ENCODE data around the gene NMNAT2.

NMNAT2 gene

DNA sequence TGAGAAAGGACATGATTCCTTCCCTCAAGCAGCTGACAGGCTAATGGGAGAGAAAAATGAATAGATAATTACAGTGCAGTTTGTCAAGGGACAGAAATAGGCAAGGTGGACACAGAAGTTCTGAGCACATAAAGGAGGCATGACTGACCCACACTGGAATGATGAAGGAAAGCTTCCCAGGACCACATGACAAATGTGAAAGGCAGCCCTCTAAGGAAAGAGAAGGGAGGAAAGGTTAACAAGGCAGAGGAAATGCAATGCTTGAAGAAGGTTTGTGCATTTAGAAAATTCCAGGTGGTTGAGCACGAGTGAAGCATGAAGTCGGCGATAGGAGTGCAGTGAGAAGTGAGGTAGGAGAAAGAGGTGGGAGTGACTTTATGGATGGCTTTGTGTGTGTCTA lies 194.7 kb downstream of the NMNAT2 start:
- no peak for DNase-seq (ENCODE audit: low read depth)
- TF ChIP-seq, protein P1, sequence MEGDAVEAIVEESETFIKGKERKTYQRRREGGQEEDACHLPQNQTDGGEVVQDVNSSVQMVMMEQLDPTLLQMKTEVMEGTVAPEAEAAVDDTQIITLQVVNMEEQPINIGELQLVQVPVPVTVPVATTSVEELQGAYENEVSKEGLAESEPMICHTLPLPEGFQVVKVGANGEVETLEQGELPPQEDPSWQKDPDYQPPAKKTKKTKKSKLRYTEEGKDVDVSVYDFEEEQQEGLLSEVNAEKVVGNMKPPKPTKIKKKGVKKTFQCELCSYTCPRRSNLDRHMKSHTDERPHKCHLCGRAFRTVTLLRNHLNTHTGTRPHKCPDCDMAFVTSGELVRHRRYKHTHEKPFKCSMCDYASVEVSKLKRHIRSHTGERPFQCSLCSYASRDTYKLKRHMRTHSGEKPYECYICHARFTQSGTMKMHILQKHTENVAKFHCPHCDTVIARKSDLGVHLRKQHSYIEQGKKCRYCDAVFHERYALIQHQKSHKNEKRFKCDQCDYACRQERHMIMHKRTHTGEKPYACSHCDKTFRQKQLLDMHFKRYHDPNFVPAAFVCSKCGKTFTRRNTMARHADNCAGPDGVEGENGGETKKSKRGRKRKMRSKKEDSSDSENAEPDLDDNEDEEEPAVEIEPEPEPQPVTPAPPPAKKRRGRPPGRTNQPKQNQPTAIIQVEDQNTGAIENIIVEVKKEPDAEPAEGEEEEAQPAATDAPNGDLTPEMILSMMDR (IDR thresholded peaks at IDR 0.05; ENCODE audit: low read length, missing control alignments): no peak
- H3K4me3 ChIP-seq (replicated peaks; ENCODE audit: low read depth, low read length): no peak overlapping the region

DNA sequence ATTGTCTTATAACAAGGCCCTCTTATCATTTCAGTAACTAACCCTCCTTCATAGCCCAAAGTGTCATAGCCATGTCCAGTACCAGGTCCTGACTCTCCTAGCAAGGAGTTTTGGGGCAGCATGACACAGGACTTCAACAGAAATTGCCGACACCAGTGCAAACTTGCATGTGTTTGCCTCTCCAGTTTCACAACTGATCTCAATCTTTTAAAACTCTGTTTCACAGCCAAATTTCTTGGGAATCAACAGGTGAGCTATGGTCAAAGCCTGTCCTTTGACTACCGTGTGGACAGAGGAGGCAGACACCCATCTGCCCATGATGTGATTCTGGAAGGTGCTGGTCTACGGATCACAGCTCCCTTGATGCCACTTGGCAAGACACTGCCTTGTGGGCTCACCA lies 195.3 kb downstream of the NMNAT2 start:
- TF ChIP-seq, protein P1 (IDR thresholded peaks at IDR 0.05; ENCODE audit: low read length, missing control alignments): no peak
- no peak overlapping the region for H3K4me3 ChIP-seq (replicated peaks; ENCODE audit: low read depth, low read length)
- no peak for DNase-seq (ENCODE audit: low read depth)

DNA sequence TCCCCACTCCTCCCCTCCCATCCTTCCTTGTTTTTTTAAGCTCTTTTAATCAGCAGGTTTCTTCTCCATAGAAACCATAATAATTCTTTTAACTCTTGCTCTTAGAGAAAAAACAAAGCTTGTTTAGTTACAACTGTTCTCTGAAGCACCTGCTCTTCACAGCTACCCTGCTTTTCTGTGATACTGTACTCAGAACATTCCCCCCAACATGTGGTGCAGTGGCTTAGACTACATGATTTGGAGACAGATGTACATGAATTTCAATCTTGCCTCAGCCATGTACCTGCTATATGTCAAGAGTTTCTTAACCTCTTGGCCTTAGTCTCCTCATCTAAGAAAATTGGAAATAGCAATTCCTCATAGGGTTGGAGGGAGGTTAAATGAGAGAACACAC lies 198.6 kb downstream of the NMNAT2 start:
- no peak for DNase-seq (ENCODE audit: low read depth)
- TF ChIP-seq, protein P1 (IDR thresholded peaks at IDR 0.05; ENCODE audit: low read length, missing control alignments): no peak
- no peak overlapping the region for H3K4me3 ChIP-seq (replicated peaks; ENCODE audit: low read depth, low read length)

DNA sequence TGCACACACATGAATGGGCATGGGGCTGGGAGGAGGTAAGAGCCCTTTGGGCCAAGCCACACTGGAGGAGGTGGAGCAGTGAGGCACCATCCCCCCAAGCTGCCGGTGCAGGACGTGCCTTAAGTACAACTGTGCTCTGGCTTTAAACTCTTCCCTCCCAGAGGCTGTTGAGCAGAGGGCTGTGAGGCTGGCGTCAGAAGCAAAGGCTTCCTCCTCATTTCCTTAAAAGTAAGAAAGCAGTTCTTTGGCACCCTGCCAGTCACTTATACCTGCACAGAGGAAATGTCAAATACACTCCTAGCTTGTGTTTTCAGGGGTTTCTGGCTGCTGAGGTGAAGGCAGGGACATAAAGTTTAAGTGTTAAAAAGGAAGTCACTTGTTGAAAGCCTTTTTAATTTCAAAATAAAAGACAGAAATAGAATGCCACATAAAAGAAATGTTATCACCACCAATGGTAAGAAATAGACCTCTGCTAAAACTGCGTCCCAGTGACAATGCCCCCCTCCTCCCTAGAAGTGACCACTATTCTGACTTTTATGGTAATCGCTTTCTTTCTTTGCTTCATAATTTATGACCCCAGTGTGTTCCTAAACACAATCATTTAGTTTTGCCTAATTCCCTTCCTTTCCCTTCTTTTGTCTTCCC lies 199.1 kb downstream of the NMNAT2 start:
- no peak overlapping the region for H3K4me3 ChIP-seq (replicated peaks; ENCODE audit: low read depth, low read length)
- TF ChIP-seq, protein P1 (IDR thresholded peaks at IDR 0.05; ENCODE audit: low read length, missing control alignments): no peak
- no peak for DNase-seq (ENCODE audit: low read depth)

DNA sequence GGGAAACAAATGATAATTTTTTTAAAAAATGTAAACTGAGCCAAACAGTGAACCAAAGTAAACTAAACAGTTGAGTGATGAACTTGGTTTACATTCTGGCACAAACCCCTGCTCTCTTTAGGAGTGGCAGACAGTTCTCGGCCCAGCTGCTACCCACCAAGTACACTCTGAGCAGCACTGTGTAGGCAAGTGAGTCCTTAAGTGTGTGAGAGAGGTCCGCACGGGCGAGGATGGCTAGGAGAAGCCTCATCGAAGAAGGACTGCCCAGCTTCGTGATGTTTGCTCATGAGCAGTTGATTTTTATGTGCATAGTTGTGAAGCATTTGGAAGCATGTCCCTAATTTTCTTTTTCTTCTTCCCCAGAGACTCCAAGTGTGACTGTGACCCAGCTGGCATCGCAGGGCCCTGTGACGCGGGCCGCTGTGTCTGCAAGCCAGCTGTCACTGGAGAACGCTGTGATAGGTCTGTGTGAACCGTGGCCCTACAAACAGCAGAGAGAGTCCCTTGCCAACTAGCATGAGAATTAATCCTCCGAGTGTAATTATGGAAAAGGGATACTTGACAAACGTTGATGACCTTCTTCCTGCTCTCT lies 200.1 kb downstream of the NMNAT2 start:
- no peak for DNase-seq (ENCODE audit: low read depth)
- H3K4me3 ChIP-seq (replicated peaks; ENCODE audit: low read depth, low read length): no peak overlapping the region
- TF ChIP-seq, protein P1 (IDR thresholded peaks at IDR 0.05; ENCODE audit: low read length, missing control alignments): no peak

DNA sequence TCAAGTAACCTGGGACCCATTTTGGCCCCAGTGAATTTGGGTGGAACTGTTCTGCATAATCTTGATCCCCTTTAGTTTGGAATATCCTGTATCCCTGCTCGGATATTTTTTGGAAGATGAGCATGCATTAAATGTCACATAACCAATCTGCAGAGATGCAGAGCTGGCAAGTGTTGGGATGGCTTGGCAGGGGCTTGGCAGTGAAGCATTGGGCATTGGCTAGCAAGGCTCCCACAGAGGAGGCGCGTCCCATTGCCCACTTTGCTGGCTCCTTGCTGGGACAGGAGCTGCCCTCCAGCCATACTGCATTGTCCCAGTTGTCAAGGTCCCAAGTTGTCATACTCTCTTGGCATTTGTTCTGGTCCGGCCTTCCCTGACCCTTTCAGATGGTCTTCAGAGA lies 202.2 kb downstream of the NMNAT2 start:
- TF ChIP-seq, protein P1 (IDR thresholded peaks at IDR 0.05; ENCODE audit: low read length, missing control alignments): no peak
- no peak overlapping the region for H3K4me3 ChIP-seq (replicated peaks; ENCODE audit: low read depth, low read length)
- DNase-seq (ENCODE audit: low read depth): no peak

Measured in fibroblast of pulmonary artery (primary cell).